Neural progenitor cell (in vitro differentiated cells): ENCODE data around the gene NAALAD2. TPM values are rescaled to one million over a fixed set of nuclear protein-coding genes. Genes with fewer than 3 reads are reported as not detected.
"Not testable (repeated sequence)": the region's sequence is repeated elsewhere in the genome, so short reads cannot be mapped to it uniquely, and the experiment has no call there.

ENCODE experiments used
- DNase-seq: peaks from one replicate; pipeline ENCODE4 v3.0.0-alpha.2; 2016; ENCODE audit warnings: low spot score
- H2AFZ ChIP-seq: fragments of 200-600 bp; sonication (generic); replicated peaks from 2 replicates; pipeline ENCODE4 v1.6.1; 2016; ENCODE audit warnings: antibody characterized with exemption
- H3F3A ChIP-seq: fragments of 200-600 bp; sonication (generic); 2 replicates; pipeline ENCODE4 v1.6.1; 2016; ENCODE audit warnings: antibody characterized with exemption, low read depth
- H3K27ac ChIP-seq: fragments of 200-600 bp; sonication (generic); 2 replicates; pipeline ENCODE4 v1.5.1; 2016; ENCODE audit warnings: mild to moderate bottlenecking
- H3K27me3 ChIP-seq: fragments of 200-600 bp; sonication (generic); 2 replicates; pipeline ENCODE4 v1.6.1; 2016; ENCODE audit warnings: mild to moderate bottlenecking, moderate library complexity
- H3K36me3 ChIP-seq: fragments of 200-600 bp; sonication (generic); 2 replicates; pipeline ENCODE4 v1.5.1; 2016
- H3K4me1 ChIP-seq: fragments of 200-600 bp; sonication (generic); 2 replicates; pipeline ENCODE4 v1.6.1; 2016; ENCODE audit warnings: mixed run types
- H3K4me2 ChIP-seq: fragments of 200-600 bp; sonication (generic); 2 replicates; pipeline ENCODE4 v1.6.1; 2016
- H3K4me3 ChIP-seq: fragments of 200-600 bp; sonication (generic); 2 replicates; pipeline ENCODE4 v1.5.1; 2016
- H3K79me2 ChIP-seq: fragments of 200-600 bp; sonication (generic); 2 replicates; pipeline ENCODE4 v1.6.1; 2016; ENCODE audit warnings: low read depth
- H3K9ac ChIP-seq: fragments of 200-600 bp; sonication (generic); 2 replicates; pipeline ENCODE4 v1.6.1; 2016
- H3K9me3 ChIP-seq: fragments of 200-600 bp; sonication (generic); 2 replicates; pipeline ENCODE4 v1.5.1; 2016; ENCODE audit warnings: low read depth
- H4K20me1 ChIP-seq: fragments of 200-600 bp; sonication (generic); 2 replicates; pipeline ENCODE4 v1.6.1; 2016; ENCODE audit warnings: low read depth
- H3K27ac Mint-ChIP-seq: 3 replicates; pipeline ENCODE4 v1.8.0; 2021; ENCODE audit warnings: mixed read lengths
- H3K27me3 Mint-ChIP-seq: 2 replicates; pipeline ENCODE4 v1.8.0; 2022; ENCODE audit warnings: low read depth, mild to moderate bottlenecking, inconsistent platforms, moderate library complexity, mixed read lengths; ENCODE audit not compliant: insufficient read depth
- H3K36me3 Mint-ChIP-seq: 3 replicates; pipeline ENCODE4 v1.8.0; 2021; ENCODE audit warnings: mixed read lengths
- H3K4me1 Mint-ChIP-seq: 3 replicates; pipeline ENCODE4 v1.8.0; 2021; ENCODE audit warnings: mixed read lengths
- H3K4me3 Mint-ChIP-seq: 3 replicates; pipeline ENCODE4 v1.8.0; 2021; ENCODE audit warnings: mild to moderate bottlenecking, moderate library complexity, mixed read lengths
- H3K9me3 Mint-ChIP-seq: 3 replicates; pipeline ENCODE4 v1.8.0; 2020; ENCODE audit warnings: mixed read lengths
- EZH2 ChIP-seq: fragments of 200-600 bp; sonication (generic); IDR thresholded peaks from 2 replicates; pipeline ENCODE4 v1.6.1; 2017; ENCODE audit warnings: antibody characterized with exemption, mild to moderate bottlenecking, moderate library complexity
- EZH2phosphoT487 ChIP-seq: fragments of 200-600 bp; sonication (generic); IDR thresholded peaks from 2 replicates; pipeline ENCODE4 v1.6.1; 2017; ENCODE audit warnings: antibody characterized with exemption
- small RNA-seq: library from RNA; depleted of rRNA; stranded (forward); fragments of <200 nt; gene quantifications from one replicate; pipeline ENCODE3, GENCODE V24; 2015
- total RNA-seq: library from RNA; depleted of rRNA; stranded (reverse); fragments of >200 nt; gene quantifications from 2 replicates; pipeline ENCODE4 v1.2.3, GENCODE V29; 2015; ENCODE audit warnings: low replicate concordance
- TF ChIP-seq, protein P1 (sequence below): fragments of 200-600 bp; sonication (generic); IDR thresholded peaks from 2 replicates; pipeline ENCODE4 v1.5.1; 2017; ENCODE audit warnings: antibody characterized with exemption, mild to moderate bottlenecking

NAALAD2 gene
- total RNA-seq, 1 donor from 2014 or later: 67.1 TPM

DNA sequence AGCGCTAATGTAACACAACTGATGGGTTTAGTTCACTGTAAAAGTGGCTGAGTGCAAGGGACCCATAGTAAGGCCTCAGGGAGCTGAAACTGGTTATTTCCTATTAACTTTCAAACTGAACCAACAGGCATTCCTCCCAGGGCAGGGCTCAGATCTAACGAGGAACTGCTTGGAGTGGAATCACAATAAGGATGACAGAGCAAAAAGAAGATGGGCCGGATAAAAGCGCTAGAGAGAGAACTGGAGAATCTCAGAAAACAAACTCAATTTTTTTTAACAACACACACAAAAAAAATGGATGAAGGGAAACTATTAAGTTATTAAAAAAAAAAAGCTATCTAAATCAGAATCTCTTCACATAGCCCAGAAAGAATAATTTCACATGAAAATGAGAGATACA is 102.5 kb downstream of the NAALAD2 start:
- Histone ChIP-seq H3K4me2 (no peak overlapping the region), H3K4me1 (peaks cover 15% of the 10 kb centered on the region), H3K79me2 (no peaks in the 10 kb centered on the region), H3K4me3 (no peak overlapping the region), H3K9ac (no peak overlapping the region), H4K20me1 (no peaks in the 10 kb centered on the region), H3K27me3 (no peaks in the 10 kb centered on the region), H3K36me3 (no peaks in the 10 kb centered on the region), H2AFZ (no peak overlapping the region), H3K27ac (no peak overlapping the region), H3F3A (peaks cover 4% of the 10 kb centered on the region), H3K9me3 (no peaks in the 10 kb centered on the region)
- H3K4me1 Mint-ChIP-seq: peaks cover 13% of the 10 kb centered on the region
- H3K36me3 Mint-ChIP-seq: no peaks in the 10 kb centered on the region
- H3K27me3 Mint-ChIP-seq: no peaks in the 10 kb centered on the region
- no peak overlapping the region for H3K4me3 Mint-ChIP-seq
- TF ChIP-seq EZH2phosphoT487 (no peak), EZH2 (no peak)
- TF ChIP-seq, protein P1, sequence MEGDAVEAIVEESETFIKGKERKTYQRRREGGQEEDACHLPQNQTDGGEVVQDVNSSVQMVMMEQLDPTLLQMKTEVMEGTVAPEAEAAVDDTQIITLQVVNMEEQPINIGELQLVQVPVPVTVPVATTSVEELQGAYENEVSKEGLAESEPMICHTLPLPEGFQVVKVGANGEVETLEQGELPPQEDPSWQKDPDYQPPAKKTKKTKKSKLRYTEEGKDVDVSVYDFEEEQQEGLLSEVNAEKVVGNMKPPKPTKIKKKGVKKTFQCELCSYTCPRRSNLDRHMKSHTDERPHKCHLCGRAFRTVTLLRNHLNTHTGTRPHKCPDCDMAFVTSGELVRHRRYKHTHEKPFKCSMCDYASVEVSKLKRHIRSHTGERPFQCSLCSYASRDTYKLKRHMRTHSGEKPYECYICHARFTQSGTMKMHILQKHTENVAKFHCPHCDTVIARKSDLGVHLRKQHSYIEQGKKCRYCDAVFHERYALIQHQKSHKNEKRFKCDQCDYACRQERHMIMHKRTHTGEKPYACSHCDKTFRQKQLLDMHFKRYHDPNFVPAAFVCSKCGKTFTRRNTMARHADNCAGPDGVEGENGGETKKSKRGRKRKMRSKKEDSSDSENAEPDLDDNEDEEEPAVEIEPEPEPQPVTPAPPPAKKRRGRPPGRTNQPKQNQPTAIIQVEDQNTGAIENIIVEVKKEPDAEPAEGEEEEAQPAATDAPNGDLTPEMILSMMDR: no peak
- H3K27ac Mint-ChIP-seq: no peak overlapping the region
- H3K9me3 Mint-ChIP-seq: no peaks in the 10 kb centered on the region
- no peak for DNase-seq

DNA sequence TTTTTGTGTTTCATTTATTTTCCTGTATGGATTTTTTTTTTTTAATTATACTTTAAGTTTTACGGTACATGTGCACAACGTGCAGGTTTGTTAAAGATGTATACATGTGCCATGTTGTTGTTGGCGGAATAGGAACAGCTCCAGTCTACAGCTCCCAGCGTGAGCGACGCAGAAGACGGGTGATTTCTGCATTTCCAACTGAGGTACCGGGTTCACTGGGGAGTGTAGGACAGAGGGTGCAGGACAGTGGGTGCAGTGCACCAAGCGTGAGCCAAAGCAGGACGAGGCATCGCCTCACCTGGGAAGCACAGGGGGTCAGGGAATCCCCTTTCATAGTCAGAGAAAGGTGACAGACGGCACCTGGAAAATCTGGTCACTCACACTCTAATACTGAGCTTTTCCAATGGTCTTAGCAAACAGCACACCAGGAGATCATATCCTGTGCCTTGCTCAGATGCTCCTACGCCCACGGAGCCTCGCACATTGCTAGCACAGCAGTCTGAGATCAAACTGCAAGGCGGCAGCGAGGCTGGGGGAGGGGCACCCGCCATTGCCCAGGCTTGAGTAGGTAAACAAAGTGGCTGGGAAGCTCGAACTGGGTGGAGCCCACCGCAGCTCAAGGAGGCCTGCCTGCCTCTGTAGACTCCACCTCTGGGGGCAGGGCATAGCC is 105.6 kb downstream of the NAALAD2 start:
- H4K20me1 ChIP-seq, H3K9ac ChIP-seq, H3K4me3 Mint-ChIP-seq, H3K9me3 ChIP-seq, H3F3A ChIP-seq, H3K36me3 Mint-ChIP-seq, H3K79me2 ChIP-seq, H3K27me3 Mint-ChIP-seq, DNase-seq, H3K36me3 ChIP-seq, H3K27me3 ChIP-seq, H3K27ac ChIP-seq, H3K9me3 Mint-ChIP-seq: not testable (repeated sequence)
- peak overlapping the region; percentile 62 for H3K4me2 ChIP-seq
- H3K4me1 ChIP-seq: peaks cover 28% of the 10 kb centered on the region
- Mint-ChIP-seq H3K4me1 (peaks cover 16% of the 10 kb centered on the region), H3K27ac (peak overlapping the region; percentile 90)
- H2AFZ ChIP-seq: peak overlapping the region; percentile 80
- peak overlapping the region; percentile 22 for H3K4me3 ChIP-seq

DNA sequence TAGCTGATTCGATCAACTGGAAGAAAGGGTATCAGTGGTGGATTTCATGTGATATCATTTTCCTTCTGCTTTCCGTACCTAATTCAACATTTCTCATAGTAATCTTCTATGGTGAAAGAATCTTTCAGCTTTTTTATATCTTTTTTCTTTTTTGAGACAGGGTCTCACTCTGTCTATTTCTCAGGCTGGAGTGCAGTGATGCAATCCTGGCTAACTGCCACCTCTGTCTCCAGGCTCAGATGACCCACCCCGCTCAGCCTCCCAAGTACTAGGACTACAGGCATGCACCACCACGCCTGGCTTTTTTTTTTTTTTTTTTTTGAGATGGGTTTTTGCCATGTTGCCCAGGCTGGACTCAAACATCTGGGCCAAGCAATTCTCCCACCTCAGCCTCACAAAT is 107.0 kb downstream of the NAALAD2 start:
- Histone ChIP-seq H2AFZ (peak overlapping the region; percentile 80), H3K79me2 (no peaks in the 10 kb centered on the region), H3K9ac (no peak overlapping the region), H3K36me3 (no peaks in the 10 kb centered on the region), H3K27ac (no peak overlapping the region), H4K20me1 (no peaks in the 10 kb centered on the region), H3K27me3 (no peaks in the 10 kb centered on the region), H3F3A (peaks cover 4% of the 10 kb centered on the region), H3K9me3 (no peaks in the 10 kb centered on the region), H3K4me1 (peaks cover 28% of the 10 kb centered on the region), H3K4me2 (peak overlapping the region; percentile 62), H3K4me3 (no peak overlapping the region)
- peaks cover 16% of the 10 kb centered on the region for H3K4me1 Mint-ChIP-seq
- no peak for DNase-seq
- H3K27me3 Mint-ChIP-seq: no peaks in the 10 kb centered on the region
- H3K9me3 Mint-ChIP-seq: no peaks in the 10 kb centered on the region
- TF ChIP-seq, protein P1: no peak
- TF ChIP-seq EZH2phosphoT487: no peak
- no peak for TF ChIP-seq EZH2
- no peaks in the 10 kb centered on the region for H3K36me3 Mint-ChIP-seq
- no peak overlapping the region for H3K27ac Mint-ChIP-seq
- no peak overlapping the region for H3K4me3 Mint-ChIP-seq

Small RNA genes within 50 kb of the gene (small RNA-seq; reads per million reads assigned to genes)
- gene RF00275: not detected

Other genes starting within 250 kb of the NAALAD2 start
- not detected in 2 replicates for gene TRIM49D1, start 212.4 kb upstream of the NAALAD2 start, total RNA-seq
- gene TRIM49D2, start 210.6 kb upstream of the NAALAD2 start, total RNA-seq: not detected in 2 replicates
- gene TRIM64, start 168.6 kb upstream of the NAALAD2 start, total RNA-seq: not detected in 2 replicates
- not detected in 2 replicates for gene TRIM49C, start 103.6 kb upstream of the NAALAD2 start, total RNA-seq
- not detected in 2 replicates for gene UBTFL1, start 48.7 kb upstream of the NAALAD2 start, total RNA-seq
- 75.0 and 120 TPM in 2 replicates for gene CHORDC1, start 88.4 kb downstream of the NAALAD2 start, total RNA-seq